Activated CD8-positive, alpha-beta memory T cell treated with anti-CD3 and anti-CD28 coated beads for 36 hours (primary cell): ENCODE measurements around the gene RNF4. TPM values are rescaled to one million over a fixed set of nuclear protein-coding genes. Genes with fewer than 3 reads are reported as not detected.

Source experiments
- CTCF ChIA-PET: fragments of 350-600 bp; sonication (Branson Sonifier 250); formaldehyde crosslinking; loops from one replicate; lab custom pipeline; 2021; ENCODE audit warnings: antibody characterized with exemption; lab: Charles Lee
- POLR2A ChIA-PET: fragments of 350-600 bp; sonication (Branson Sonifier 250); formaldehyde crosslinking; loops from one replicate; lab custom pipeline; 2021; ENCODE audit warnings: antibody characterized with exemption; lab: Charles Lee
- total RNA-seq, 2 experiments: library from RNA; stranded (reverse); gene quantifications; one replicate each; pipeline ENCODE4 v1.2.3, GENCODE V29; 2021

The RNF4 gene
- total RNA-seq, 2 experiments from 2014 or later: 91.9 to 92.1 TPM

- ChIA-PET POLR2A (no interaction called here), CTCF (interaction anchor here (1.1 kb wide), 1 partner anchor 9 kb away, joined by 5 read pairs; no protein-coding TSS in a partner anchor)
Measured at GRCh38 chr4:2450394-2451035, 18.4 kb upstream of the RNF4 start.

DNA sequence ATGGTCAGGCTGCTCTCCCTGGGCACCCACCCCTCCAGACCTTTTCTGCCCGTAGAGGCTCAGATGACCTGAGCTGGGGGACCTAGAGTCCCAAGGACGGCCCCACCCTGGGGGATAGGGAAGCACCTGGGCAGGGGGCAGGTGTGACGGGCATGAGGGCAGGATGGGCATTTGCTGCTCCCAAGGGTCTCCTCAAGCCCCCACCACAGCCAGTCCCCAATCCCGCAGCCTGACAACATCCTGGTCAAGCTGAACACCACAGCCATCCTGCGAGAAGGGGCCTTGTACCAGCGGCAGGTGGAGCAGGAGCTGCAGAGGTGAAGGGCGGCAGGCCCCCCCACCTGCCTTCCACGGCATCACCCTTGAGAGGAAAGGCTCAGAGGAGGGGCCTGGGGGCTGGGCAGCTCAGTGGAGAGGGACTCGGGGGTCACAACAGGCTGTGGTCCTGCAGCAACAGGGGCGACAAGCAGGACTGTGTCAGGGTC, 17.8 kb upstream of the RNF4 start:
- POLR2A ChIA-PET: no interaction called here

DNA sequence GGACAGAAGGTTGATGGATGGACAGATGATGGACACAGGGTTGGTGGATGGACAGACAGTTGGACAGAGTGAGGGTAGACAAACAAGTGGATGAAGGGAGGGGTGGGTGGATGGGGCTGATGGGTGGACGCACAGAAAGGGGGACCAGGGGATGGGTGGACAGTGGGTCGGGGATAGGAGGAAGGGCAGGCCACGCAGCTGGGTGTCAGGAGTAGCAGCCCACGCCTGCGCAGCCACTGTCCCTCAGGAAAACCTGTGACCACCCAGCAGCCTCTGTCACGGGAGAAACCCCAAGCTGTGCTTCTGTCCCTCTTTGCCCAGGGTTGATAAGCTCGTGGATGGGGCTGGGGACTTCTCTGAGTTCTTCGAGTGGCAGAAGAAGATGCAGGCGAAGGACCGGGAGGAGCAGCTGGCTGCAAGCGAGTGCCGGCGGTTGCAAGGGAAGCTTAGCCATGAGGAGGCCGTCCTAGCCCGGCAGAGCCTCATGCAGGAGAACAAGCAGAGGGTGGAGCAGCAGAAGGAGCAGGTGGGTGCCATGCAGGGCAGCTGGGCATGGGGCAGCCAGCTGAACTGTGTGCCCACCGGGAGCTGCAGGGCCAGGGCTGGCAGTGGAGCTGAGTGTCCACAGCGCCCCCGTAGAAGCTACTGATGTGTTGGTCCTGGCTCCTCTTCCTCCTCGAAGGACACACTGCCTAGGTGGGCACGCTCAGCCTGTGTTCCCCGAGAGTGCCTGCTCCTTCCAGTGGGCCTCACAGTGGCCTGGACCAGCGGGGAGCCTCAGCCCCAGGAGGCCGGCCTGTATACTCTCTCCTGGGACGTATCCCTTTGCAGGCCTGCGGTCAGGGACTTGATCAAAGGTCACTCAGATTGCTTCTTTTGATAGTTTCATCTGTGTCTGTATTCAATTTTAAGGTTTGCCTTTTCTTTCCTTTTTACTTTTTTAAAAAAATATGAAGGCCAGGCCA, 16.8 kb upstream of the RNF4 start:
- ChIA-PET POLR2A (no interaction called here), CTCF (interaction anchor here (1.1 kb wide), 1 partner anchor 10 kb away, joined by 5 read pairs; no protein-coding TSS in a partner anchor)

More for the DNA sequence above, 17.8 kb upstream of the RNF4 start:
- CTCF ChIA-PET: interaction anchor here (1.1 kb wide), 1 partner anchor 9 kb away, joined by 5 read pairs; no protein-coding TSS in a partner anchor

DNA sequence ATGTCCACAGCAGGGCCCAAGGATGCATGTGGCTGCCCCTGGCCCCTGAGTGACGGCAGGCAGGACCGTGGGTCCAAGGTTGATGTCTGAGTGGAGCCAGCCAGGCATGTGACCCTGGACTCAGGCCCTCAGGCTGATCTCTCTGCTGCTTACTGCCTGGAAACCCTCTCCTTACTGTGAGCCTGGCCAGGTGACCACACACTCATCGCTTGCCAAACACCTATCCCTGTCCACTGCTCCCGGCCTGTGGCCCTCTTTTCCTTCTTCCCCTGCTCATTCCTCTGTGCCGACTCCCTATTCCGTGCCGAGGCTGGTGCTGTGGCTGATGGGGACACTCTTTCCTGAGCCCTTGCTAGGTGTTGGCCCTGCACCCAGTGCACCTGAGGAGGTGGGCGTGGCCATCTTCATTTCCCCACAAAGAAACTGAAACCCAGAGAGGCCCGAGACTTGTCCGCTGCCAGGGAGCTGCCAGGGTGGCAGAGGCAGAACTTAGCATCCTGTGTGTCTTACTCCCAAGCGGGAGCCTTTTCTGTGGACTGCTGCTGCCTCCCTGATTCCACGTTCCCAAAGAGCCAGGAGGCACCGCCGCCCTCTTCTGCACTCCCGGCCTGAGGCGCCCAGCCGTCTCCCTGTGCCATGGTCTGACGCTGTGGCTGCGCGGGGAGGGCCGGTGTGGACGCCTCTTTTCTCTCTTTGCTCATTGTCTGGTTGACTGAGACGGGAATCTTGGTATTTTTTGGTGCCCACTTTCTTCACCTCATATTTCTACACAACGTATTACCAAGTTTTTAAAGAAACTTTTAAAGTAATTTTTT, 11.2 kb upstream of the RNF4 start:
- ChIA-PET POLR2A (no interaction called here), CTCF (no interaction called here)

DNA sequence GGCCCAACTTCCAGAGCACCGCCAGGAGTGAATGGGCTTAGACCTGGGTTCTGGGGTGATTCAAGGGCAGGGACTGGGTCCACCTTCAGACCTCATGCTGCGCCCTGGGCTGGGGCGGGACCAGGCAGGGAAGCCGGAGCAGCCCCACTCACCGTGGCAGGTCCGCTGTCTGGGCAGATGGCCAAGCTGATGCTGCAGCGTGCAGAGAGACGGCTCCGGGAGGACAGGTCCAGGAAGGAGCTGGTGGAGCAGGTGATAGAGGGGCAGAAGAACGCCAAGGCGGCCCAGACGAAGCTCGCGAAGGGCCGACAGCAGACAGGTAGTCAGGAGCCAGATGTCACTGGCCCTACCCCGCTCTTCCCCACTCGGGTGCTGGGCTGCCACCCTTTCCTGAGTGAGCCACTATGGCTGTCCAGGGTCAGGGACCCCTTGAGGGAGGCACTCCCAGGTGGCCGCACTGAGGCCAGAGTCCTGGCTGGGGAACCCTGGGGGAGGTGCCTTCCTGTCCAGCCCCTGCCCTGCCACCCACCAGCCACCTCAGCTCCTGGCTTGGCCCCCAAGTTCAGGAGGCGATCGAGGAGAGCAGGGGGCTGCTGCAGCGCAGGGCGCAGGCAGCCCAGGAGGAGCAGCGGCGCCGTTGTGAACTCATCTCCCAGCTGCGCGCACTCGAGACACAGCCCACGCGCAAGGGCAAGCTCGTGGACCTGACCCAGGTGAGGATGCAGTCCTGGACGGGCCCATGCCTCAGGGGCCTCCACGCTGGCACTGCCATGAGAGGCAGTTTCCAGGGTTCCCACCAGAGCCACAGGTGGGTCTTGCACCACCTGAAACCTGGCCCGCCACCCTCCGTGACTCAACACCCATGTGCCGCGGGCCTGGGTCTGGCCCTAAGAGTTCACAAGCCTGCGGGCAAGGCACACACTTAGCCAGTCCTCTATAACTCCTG, 10.1 kb upstream of the RNF4 start:
- POLR2A ChIA-PET: interaction anchor here (1.1 kb wide), 1 partner anchor 9 kb away, joined by 4 read pairs; no protein-coding TSS in a partner anchor

DNA sequence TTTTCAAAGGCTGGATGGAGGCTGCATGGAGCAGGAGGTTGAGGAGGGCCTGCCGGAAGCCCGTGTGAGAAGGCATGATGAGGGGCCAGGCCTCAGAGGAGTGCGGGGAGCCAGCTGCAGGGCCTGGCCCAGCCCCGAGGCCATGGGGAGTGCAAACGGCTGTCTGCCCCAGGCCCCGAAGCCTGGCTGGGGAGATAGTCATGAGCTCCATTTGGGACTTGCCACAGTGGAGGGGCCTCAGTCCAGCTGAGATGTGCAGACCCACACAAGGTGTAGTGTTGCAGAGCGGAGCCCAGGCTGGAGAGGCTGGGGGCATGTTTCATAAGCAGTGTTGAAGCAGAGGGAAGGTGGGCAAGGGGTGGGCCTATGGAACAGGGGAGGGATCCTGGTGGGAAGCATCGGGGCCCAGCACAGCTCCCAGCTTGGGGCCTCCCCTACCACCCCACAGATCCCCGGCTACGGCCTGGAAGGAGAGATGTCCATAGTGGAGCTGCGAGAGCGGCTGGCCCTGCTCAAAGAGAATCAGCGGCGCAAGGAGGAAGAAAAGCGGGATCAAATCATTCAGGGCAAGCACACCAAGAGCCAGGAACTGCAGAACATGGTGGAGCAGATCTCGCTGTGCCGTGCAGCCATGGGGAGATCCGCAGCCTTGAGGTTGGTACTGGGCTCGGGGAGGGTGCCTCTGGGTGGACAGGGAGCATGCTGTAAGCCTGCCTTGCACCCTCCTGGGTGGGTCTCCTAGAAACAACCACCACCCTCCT, 9.1 kb upstream of the RNF4 start:
- ChIA-PET POLR2A (interaction anchor here (1.1 kb wide), 1 partner anchor 8 kb away, joined by 4 read pairs; no protein-coding TSS in a partner anchor), CTCF (interaction anchor here (1.0 kb wide), 1 partner anchor 180 kb away, joined by 3 read pairs; no protein-coding TSS in a partner anchor)

More for the DNA sequence above, 10.1 kb upstream of the RNF4 start:
- CTCF ChIA-PET: interaction anchor here (1.0 kb wide), 1 partner anchor 179 kb away, joined by 3 read pairs; no protein-coding TSS in a partner anchor

GRCh38 chr4:2461246-2461960, 7.5 kb upstream of the RNF4 start:
- CTCF ChIA-PET: interaction anchor here (0.6 to 1.5 kb wide), 3 partner anchors 20 to 49 kb away, joined by 3 to 4 read pairs (median 3); no protein-coding TSS in a partner anchor
- POLR2A ChIA-PET: no interaction called here

GRCh38 chr4:2462218-2462991, 6.5 kb upstream of the RNF4 start:
- CTCF ChIA-PET: interaction anchor here (0.5 to 1.5 kb wide), 5 partner anchors 35 to 279 kb away, joined by 3 to 5 read pairs (median 4); no protein-coding TSS in a partner anchor
- POLR2A ChIA-PET: no interaction called here

- POLR2A ChIA-PET: no interaction called here
- CTCF ChIA-PET: interaction anchor here (1.0 to 1.5 kb wide), 4 partner anchors 34 to 243 kb away, joined by 3 to 5 read pairs (median 4); no protein-coding TSS in a partner anchor
Measured at GRCh38 chr4:2462992-2463762, 5.7 kb upstream of the RNF4 start.

DNA sequence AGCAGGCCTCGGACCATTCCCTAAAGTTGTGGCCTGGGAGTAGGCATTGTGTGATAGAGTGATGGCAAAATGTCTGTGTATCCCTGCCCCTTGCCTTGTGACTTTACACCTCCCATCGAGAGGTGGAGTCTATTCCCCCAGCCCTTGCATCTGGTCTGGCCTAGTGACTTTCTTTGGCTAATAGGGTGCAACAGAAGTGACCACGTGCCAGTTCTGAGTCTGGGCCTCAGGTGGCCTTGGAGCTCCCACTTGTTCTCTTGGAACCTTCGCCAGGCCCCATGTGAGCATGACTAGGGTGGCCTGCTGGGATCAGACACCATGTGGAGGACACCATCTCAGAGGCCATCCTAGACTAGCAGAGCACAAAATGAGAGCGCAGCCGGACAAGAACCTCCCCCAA, 3.9 kb upstream of the RNF4 start:
- ChIA-PET POLR2A (no interaction called here), CTCF (interaction anchor here (0.8 to 1.7 kb wide), 2 partner anchors 23 to 202 kb away, joined by 3 to 4 read pairs; no protein-coding TSS in a partner anchor)

DNA sequence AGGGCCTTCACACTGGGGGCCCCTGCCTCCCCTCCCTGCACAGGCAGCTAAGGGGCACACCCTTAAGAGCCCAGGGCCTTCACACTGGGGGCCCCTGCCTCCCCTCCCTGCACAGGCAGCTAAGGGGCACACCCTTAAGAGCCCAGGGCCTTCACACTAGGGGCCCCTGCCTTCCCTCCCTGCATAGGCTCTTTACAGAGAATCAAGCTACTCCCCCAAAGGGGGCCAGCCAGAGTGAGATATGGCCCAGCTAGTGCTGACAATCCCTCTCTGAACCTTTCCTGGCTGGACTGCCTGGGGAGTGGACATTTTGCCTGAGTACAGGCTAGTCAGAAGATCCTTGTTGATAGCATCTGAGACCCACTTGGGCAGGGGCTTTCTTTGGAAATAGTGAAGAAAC, 3.4 kb upstream of the RNF4 start:
- CTCF ChIA-PET: interaction anchor here (0.5 to 0.6 kb wide), 2 partner anchors 25 to 58 kb away, joined by 3 read pairs; no protein-coding TSS in a partner anchor
- POLR2A ChIA-PET: interaction anchor here (1.1 kb wide), 1 partner anchor 70 kb away, joined by 7 read pairs; the partner anchor contains the start of gene FAM193A

DNA sequence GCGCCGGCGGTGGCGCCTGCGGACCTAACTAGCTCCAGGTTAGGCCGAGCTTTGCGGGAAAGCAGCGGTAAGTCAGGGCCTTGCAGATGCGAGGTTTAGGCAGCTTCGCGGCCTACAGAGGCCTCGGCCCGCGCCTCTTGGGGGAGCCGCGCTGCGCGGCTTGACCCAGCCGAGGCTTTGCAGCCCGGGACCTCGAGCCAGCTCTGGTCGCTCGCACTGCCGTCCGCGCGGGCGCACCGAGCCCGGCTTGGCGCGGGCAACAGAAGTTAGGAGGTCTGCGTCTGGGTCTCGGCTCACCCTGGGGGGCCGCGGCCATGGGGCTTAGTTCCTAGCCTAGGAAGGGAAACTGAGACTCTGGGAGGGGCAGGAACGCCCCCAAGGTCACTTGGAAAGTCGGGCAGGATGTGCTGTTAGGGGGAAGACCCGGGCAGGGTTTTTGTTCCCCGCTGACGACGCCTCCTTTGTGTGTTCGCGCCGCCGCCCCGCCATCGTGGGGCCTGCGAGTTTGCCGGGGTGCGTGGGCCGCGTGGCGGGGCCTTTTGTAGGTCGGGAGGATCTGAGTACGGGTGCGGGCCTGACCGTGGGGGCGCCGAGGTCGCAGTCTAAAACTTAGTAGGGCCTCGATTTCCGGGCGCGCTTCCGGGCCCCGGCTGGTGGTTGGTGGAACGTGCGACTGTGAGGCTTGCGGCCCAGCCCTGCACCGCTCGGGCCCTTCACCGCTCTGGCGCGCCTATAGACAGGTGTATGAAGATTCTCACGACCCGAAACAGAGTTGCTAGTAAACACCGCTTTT, 482 bp downstream of the RNF4 start:
- ChIA-PET POLR2A (interaction anchor here (0.7 to 3.1 kb wide), 15 partner anchors 13 to 493 kb away, joined by 3 to 25 read pairs (median 4); partner anchors contain the start of genes CFAP99, FAM193A and MXD4), CTCF (interaction anchor here (0.6 to 1.5 kb wide), 7 partner anchors 15 to 214 kb away, joined by 3 to 6 read pairs (median 3); partner anchors contain the start of gene MXD4)

- ChIA-PET POLR2A (interaction anchor here (0.6 to 3.1 kb wide), 5 partner anchors 15 to 750 kb away, joined by 3 to 25 read pairs (median 3); partner anchors contain the start of genes FAM193A and TMEM129), CTCF (no interaction called here)
Measured at GRCh38 chr4:2470791-2471190, 1.9 kb downstream of the RNF4 start.
